GM18517 (cell line): Measurements from ENCODE around the gene FOXE1.

Experiments used
- ATAC-seq: cut with Tn5 transposase; IDR thresholded peaks from one replicate; pipeline ENCODE4 v1.9.1; 2021; ENCODE audit warnings: mild to moderate bottlenecking, moderate library complexity; ENCODE audit not compliant: unreplicated experiment

FOXE1 gene

DNA sequence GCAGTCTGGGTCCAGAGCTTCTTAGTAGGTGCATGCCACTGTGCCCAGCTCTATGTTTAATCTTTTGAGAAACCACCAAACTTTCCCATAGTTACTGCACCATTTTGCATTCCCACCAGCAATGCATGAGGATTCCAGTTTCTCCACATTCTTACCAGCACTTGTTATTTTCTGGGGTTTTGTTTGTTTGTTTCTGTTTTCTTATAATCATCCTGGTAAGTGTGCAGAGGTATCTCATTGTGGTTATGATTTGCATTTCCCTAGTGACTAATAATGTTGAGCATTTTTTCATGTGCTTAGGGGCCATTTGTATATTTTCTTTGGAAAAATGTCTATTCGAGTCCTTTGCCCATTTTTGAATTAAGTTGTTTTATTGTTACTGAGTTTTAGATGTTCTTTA is 11.4 kb downstream of the FOXE1 start:
- ATAC-seq = no peak

DNA sequence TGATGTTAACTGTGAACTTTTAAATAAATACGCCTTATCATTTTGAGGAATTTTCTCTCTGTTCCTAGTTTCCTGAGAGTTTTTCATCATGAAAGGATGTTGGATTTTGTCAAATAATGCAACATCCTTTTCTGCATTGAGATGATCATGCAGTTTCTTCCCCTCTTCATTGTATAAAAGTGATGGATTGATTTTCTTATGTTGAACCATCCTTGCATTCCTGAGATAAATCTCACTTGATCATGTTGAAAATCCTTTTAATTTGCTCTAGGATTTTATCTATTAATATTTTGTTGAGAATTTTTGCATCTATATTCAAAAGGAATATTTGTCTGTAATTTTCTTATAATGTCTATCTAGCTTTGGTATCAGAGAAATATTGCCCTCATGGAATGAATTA is 13.3 kb downstream of the FOXE1 start:
- ATAC-seq = no peak

DNA sequence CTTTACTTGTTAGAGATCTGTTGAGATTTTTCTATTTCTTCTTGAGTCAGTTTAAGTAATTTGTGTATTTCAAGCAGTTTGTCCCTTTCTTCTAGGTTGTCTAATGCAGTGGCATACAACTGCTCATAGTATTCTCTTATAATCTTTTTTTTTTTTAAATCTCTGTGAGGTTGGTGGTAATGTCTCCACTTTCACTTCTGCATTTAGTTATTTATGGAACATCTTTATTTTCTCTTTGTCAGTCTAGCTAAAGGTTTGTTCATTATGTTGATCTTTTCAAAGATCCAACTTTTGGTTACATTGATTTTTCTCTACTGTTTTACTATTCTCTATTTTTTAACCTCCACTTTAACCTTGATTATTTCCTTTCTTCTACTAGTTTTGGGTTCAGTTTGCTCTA is 13.8 kb downstream of the FOXE1 start:
- ATAC-seq = no peak

DNA sequence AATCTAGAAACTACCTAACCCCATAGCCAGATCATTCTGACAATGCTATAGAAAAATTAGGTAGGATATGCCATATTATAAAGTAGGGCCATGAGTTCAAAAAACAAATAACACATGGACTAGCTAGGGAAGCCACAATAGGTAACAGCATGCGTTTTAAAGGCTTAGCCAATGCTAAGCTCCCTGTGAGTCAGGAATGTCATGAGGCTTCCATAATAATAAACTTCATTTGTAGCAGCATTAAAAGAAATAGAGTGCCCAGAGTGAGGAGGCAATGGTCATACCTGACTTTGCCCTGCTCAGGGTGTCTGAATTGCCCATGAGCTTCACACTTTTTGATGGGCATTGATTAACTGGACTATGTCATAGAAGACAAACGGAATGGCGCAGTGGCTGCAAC is 15.8 kb downstream of the FOXE1 start:
- no peak for ATAC-seq

DNA sequence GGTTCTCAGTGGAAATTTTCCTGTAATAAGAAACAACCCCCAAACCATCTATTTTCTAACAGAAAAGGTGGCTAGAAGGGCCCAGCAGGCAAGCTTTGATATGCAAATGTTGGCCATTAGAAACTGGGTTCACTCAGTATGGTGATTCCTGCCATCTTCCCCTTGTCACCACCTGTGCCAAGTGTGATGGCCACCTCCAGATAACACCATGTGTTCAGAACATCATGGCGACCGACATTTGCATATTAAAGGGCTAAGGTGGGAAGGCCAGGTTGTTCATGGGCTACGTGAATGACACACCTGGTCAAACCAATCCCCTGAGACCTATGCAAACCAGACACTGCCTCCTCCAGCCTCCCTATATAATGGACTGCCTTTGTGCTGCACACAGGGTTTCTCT is 20.4 kb downstream of the FOXE1 start:
- ATAC-seq = no peak

DNA sequence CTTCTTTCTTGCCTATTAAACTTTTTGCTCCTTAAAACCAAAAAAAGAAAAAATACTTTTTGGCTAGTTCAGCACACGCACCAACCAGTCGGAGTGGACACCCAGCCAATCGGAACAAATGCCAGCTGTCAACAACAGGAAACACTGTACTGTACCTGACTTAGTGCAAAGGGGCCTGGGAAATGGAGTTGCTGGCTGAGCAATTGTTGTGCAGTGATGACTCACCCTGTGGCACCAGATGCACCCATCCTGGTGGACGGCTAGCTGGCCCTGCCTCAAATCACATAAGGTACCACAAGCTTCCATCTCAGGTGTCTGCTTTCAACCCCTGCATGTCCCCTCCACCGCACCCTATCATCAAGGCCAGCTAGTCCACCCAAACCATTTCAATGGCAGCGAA is 20.9 kb downstream of the FOXE1 start:
- ATAC-seq = no peak

DNA sequence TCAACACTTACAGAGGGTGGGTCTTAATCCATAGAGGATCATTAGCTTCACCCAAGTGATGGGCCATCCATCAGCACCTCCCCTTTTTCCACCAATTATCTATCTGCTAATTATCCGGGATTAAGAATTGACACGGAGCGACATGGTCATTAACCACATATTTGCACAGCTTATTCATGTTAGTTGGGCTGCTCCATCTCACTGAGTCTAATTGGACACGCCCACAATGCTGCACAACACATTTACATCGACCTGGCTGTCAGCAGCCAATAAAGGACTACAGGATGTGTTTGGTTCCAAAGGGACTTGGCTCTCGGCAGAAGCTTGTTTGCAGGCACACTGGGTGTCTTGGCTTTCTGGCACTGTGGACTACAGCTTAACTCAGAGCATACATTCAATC is 21.6 kb downstream of the FOXE1 start:
- ATAC-seq = no peak

DNA sequence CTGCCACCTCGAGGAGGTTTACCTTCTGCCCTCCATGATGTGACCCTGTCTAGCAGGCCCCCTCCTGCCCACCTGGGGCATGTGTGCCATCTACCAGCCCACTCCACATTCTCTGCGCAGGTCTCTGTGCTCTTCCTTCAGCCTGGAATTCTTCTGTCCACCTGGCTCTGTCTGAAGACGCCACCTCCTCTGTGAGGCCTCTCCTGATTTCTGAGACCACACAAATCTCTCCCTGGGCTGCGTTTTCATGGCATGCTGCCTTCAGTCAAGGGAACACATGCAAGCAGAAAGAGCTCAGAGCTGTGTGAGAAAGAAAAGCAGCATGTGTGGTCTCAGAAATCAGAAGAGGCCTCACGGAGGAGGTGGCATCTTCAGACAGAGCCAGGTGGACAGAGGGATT is 22.1 kb downstream of the FOXE1 start:
- ATAC-seq = no peak

DNA sequence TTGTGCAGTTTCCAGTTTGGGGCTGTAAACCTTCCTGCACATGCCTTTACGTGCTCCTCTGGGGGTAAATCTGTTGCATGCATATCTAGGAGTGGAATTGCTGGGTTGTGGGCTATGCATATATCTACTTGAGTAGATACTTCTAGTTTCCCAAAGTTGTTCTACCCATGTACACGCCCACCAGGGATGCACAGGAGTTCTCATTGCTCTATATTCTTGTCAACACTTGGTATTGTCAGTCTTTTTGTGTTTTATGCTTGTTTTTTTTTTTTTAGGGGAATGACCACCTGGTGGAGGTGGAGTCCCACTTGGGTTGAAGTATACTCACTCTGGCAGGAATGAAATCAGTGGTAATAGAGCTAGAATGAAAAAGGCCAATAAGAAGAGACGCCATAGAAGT is 23.0 kb downstream of the FOXE1 start:
- ATAC-seq = no peak

DNA sequence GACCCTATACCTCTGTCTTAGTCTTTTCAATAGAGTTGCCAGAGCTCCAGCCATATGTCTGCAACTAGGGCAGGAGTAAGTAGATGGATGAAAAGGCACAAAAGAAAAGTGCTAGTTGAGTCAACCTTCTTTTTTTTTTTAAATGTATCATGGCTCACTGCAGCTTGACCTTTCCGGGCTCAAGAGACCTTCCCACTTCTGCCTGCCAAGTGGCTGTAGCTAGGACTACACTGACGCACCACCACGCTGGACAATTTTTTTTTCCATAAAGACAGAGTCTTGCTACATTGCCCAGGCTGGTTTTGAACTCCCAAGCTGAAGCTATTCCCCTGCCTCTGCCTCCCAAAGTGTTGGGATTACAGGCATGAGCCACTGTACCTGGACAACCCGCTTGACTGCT is 27.3 kb downstream of the FOXE1 start:
- ATAC-seq = no peak

DNA sequence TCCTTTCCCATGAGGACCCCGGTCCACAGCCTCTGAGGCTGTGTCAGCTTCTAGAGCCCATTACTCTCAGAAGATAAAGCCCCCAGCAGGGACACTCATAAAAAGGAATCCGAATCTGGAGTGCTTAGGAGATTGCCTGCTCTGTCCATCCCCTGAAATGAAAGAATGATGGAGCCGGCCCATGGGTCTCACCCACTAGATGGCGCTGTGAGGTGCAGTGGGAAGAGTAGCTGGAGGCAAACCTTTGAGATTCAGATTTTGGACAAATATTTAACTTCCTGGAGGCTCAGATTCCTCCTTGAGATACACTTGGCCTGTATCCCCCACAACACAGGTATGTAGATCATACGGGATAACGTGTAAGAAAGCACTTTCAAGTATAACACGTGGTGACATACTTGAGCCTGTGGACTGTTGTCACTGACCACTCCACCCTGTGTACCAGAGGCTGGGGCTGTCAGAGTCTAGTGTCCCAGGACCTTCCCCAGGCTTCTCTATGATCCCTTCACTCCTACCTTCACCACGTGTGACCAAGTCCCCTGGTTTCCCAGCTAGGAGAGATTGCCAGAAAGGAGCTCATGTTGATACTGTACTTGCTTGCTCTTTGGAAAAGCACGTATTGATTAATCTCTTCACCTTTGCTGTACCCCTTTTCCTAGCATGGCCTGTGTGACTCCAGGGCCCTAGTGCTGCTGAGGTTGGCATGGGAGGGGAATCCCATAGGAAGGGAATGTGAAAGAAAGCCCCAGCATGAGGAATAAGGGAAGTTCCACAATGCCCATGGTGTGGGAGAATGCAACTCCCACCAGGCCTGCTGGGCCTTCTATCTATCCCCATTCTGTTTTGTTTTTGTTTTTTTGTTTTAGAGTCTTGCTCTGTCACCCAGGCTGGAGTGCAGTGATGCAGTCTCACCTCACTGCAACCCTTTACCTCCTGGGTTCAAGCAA is 37.2 kb downstream of the FOXE1 start:
- ATAC-seq = no peak

DNA sequence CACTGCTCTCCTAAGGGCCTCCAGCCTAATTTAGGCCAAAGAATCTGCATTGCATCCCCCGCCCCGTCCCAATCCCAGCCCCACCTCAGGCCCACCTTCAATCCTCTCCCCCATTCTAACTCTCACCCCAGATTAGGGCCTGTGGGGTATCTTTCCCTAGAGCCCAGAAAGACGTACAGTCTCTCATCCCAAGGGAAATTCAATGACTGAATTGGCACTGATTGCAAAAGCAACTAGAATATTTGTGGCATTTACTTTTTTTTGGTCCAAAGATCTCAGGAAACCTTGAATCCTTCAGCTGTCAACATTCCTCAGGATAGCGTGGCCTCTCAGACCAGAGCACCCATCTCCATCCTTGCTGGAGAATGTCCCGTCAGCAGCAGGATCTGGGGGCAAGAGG is 38.7 kb downstream of the FOXE1 start:
- no peak for ATAC-seq

DNA sequence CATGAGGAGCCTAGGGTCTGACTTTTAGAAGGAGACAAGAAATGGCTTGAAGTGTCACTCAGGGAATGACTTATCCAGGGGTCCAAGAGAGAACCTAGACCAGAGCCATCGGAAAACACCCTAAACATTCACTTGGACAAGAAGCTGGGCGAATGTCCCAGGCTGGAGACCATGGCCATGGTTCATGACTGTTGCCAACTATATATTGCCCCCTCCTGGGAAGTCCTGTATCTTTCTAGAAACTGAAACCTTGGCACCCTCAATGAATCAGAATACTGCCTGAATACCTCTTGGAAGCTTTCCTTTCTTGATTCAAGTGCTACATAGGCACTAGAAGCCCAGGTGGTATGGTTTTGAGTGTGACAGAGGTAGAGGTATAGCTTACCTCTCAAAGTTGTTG is 39.4 kb downstream of the FOXE1 start:
- no peak for ATAC-seq

DNA sequence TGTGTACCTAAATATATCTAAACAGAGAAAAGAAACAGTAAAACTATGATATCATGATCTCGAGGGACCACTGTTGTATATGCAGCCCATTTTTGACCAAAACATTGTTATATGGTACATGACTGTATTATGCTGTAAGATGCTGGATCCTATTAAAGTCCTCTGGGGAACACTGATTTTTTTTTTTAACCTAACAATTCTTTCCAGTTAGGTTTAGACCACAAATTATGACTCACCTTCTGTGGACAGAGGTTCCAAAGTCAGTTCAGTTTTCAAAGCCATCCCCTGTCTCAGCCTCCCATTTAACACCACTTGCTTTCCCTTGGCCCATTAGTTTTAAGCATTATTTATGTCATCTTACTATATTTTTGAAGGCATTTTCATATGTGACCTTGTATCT is 42.2 kb downstream of the FOXE1 start:
- no peak for ATAC-seq

DNA sequence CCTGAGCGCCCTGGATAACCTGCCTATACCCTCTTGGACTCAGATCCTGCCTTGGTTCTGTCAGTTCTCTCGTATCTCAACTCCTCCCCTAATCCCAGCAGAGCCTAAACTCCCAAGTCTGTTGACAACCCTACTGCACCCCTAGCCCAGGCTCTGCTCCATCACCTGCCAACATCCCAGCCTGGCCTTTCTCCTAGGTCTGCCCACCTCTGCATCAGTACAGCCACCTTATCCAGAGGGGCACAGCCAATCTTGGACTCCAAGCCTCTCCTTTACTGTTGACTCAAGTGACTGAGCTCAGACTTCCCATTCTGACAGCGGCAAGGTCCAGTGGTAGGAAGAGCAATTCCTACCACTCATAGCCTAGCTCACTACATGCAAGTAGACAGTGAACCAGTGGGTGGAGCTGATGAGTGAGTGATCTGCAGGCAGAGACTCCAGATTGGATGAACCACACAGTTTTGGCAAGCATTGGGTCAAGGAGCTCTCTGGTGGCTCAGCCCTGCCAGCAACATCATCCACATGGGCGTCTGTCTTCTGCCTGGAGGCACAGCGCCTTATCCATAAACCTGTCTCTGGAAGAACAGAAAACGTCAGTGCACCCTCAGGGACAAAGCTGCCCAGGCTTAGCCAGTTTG is 42.8 kb downstream of the FOXE1 start:
- ATAC-seq = no peak

DNA sequence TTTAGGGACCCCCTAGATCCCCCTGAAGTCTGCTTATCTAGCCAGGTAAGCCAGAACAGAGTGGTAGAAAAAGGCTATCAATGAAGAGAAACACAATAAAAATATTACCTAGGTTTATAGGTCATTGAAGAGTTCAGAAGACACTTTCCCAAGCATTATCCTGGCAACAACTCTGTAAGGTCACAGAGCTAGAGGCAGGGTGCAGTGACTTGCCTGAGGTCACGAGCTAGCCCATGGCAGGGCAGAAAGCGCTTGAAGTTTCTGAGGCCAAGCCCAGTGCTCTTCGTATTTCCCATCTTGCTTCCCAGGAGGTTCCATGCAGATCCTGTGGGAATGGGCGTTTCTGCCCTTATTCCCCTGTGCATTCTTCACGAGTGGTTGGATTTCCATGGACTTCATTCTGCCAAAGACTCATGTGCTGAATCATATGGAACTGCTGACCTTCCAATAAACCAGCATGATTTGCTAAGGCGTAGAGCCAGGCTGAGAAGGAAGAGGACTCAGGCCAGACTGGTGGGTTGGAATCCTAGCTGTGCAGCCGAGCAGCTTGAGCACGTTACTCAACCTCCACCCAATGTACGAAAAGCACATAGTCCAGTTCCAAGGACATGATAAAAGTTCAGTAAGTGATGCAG is 47.2 kb downstream of the FOXE1 start:
- ATAC-seq = no peak

DNA sequence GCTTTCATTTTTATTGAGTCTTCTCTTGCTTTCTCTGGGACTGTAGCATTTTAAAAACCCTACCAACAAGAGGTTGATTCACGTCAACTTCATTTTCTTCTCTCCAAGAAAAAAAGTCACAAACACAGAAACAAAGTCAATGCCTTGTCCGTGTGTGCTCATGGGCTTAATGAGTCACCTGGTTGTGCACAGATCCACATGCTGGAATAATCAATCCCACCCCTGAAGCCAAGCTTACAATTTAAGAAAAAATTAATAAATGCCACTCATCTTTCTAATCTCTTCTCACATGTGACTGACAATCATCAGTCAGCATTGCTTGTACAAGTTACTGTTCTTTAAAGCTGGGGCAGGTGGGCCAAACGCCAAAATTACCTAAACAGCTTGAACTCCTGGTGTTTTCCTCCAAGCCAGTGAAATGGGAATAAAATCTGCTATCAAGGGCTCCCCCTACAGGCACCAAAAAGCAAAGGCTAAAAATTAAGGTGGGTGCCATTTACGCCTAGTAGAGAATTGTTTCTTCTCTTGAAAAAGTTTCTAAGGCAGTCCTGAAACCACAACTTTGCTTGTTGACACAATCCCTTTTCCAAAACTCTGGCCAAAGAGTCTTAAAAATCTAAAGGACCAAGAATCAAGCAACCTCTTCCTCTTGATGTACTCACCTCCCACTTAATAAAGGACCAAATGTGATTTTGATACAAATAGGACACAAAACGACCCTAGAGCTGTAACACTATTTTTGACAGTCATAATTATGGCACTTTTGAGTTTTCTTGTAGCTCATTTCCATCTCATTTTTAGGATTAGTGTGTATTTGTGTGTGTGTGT is 47.9 kb downstream of the FOXE1 start:
- no peak for ATAC-seq

DNA sequence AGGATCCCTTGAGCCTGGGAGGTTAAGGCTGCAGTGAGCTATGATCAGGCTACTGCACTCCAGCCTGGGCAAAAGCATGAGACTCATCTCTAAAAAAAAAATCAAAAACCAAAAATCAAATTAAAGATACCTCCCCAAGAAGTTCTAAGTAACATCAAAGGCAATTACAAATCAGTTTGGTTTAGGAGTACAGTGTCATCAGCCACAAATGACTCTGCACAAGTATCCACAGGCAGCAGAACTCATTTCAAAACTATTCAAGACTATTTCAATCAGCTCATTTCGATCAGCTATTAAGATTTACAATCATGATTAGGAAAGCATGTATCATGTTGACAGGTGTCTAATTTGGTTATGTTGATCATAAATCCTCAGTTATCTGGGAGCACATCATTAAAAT is 50.2 kb downstream of the FOXE1 start:
- ATAC-seq = no peak

DNA sequence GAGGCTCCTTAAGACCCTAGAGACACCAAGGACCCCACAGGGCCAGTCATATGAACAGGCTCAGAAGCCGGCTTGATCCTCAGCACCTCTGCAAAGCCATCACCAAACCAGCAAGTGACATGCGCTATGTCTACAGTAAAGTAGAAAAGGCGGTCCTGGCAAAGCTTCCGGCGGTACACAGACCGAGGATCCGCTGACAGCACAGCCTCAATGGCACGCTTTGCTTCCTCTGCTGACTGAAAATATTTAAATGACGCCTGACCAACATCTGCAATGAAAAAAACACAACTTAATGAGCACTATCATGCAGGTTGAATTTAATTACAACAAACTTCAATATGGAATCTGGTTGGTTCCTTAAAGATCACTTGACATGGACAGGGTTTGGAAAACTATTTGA is 51.7 kb downstream of the FOXE1 start:
- no peak for ATAC-seq

DNA sequence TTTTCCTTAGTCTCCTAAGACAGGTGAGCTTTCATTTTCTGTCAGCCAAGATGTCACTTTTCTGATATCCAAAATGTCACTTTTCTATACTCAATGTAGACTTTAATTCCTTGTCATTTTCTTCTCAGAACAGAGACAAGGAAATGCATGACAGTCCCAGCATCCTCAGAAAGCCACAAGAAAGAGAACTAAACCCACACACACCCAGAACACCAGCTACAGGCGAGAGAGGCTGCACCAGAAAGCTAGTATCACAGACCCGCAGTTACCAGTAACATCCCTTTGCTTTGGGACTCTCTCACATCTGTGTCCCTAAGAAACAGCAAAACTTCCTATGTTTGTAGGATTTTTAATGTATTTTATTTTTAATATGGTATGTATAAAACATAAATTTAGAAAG is 52.2 kb downstream of the FOXE1 start:
- ATAC-seq = no peak
